ENCODE data around the gene SSPN. TPM values are rescaled to one million over a fixed set of nuclear protein-coding genes. Genes with fewer than 3 reads are reported as not detected.

SSPN gene
- polyA plus RNA-seq, 1 experiment, result 21.6 TPM

DNA sequence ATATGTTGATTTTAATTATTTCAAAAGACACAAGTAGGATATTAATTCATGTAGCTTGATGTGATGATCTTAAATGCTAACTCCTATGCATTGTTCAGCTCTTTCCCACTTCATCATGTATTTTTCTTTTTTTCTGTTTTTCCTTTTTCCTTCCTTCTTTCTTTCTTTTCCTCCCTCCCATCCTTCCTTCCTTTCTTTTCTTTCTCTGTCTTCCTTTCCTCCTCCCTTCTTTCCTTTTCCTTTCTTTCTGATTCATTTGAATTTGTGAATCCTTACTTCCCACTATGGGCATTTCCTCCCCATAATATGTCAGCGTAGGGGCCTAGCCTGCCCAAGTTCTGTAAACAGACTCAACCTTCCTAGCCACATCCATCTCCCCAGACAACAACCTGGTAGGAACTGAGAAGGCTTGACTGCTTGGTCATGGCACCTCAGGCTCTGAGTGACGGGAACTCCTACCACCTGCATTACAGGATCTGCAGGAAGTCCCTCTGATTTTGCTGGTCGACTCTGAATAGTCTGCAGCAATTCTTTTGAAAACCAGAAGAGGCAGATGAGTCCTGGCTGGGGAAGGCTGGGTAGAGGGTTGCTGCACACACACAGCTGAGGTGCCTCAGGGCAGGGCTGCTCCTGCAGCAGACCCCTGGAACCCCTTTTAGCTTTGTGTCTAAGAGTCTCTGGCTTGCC lies 37.2 kb upstream of the SSPN start:
- DNase-seq (ENCODE audit: low read depth, low spot score), result no peak
- POLR2A ChIA-PET, result no interaction called here
- TF ChIP-seq, protein P1, sequence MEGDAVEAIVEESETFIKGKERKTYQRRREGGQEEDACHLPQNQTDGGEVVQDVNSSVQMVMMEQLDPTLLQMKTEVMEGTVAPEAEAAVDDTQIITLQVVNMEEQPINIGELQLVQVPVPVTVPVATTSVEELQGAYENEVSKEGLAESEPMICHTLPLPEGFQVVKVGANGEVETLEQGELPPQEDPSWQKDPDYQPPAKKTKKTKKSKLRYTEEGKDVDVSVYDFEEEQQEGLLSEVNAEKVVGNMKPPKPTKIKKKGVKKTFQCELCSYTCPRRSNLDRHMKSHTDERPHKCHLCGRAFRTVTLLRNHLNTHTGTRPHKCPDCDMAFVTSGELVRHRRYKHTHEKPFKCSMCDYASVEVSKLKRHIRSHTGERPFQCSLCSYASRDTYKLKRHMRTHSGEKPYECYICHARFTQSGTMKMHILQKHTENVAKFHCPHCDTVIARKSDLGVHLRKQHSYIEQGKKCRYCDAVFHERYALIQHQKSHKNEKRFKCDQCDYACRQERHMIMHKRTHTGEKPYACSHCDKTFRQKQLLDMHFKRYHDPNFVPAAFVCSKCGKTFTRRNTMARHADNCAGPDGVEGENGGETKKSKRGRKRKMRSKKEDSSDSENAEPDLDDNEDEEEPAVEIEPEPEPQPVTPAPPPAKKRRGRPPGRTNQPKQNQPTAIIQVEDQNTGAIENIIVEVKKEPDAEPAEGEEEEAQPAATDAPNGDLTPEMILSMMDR (IDR thresholded peaks at IDR 0.05; ENCODE audit: low read depth, low read length), result no peak

DNA sequence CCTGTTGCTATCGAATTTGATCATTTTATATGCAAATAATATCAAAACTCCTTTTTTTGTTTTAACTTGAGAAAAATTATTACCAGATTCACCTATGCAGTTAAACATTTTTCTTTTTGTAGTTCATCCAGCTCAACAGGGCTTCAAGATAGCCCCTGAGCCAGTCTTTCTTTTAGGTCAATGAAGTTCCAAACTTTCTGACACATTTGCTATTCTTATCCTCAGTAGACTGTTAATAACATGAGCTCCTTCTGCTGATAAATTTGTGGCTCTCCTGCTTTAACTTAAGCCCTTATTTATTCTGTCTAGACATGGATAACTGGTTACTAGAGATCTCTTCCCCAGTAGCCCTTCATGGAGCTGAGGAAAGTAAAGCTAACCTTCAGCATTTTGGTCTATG lies 33.2 kb upstream of the SSPN start:
- Histone ChIP-seq H3K27ac (ENCODE audit: low read depth, low read length) (no peak overlapping the region), H3K9me3 (ENCODE audit: control insufficient read depth, insufficient read depth, low read length) (no peaks in the 10 kb centered on the region), H3K4me3 (ENCODE audit: low read depth, low read length) (no peak overlapping the region), H3K27me3 (ENCODE audit: control insufficient read depth, insufficient read depth, low read length) (no peaks in the 10 kb centered on the region)
- CTCF ChIA-PET, result no interaction called here
- DNase-seq (ENCODE audit: low read depth, low spot score), result no peak
- TF ChIP-seq, protein P1 (IDR thresholded peaks at IDR 0.05; ENCODE audit: low read depth, low read length), result no peak
- POLR2A ChIA-PET, result no interaction called here

More for the DNA sequence above, 37.2 kb upstream of the SSPN start:
- no peak overlapping the region for H3K4me3 ChIP-seq (ENCODE audit: low read depth, low read length)
- no peaks in the 10 kb centered on the region for H3K9me3 ChIP-seq (ENCODE audit: control insufficient read depth, insufficient read depth, low read length)
- H3K27ac ChIP-seq (ENCODE audit: low read depth, low read length), result no peak overlapping the region
- CTCF ChIA-PET, result no interaction called here
- no peaks in the 10 kb centered on the region for H3K27me3 ChIP-seq (ENCODE audit: control insufficient read depth, insufficient read depth, low read length)

DNA sequence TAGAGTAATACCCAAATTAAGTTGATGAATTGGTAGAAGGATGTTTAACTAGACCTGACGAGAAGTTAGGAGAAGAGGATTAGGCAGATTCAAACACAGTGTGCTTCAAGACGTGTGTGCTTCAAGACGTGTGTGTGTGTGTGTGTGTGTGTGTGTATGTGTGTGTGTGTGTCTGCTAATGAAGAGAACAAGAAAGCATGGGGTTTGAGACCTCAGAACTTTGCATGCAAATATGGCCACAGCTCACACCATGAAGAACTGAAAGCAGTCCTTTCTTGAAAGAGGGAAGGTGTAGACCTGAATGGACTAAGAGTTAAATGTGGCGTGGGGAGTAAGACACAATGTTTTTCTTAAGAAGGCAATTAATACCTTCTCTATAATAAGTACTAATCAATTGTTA lies 32.5 kb upstream of the SSPN start:
- CTCF ChIA-PET, result no interaction called here

DNA sequence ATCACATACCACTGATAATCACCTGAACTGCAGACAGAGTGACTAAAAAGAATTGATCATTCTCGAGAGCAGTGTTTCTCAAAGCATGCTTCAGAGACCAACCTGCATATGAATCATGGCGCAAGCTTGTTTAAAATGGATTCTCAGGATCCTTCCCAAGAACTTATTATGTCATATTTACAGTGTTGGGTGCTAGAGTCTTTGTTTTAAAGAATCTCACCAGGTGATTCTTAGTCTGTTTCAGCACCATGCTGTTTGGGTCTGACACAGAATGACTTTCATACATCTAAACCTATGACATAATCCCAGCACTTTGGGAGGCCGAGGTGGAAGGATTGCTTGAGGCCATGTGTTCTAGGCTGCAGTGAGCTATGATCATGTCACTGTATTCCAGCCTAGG lies 31.3 kb upstream of the SSPN start:
- H3K9me3 ChIP-seq (ENCODE audit: control insufficient read depth, insufficient read depth, low read length), result no peaks in the 10 kb centered on the region
- H3K4me3 ChIP-seq (ENCODE audit: low read depth, low read length), result no peak overlapping the region
- CTCF ChIA-PET, result interaction anchor here (1.0 kb wide), 1 partner anchor 10 kb away, joined by 3 read pairs; no protein-coding TSS in a partner anchor
- H3K27me3 ChIP-seq (ENCODE audit: control insufficient read depth, insufficient read depth, low read length), result no peaks in the 10 kb centered on the region
- POLR2A ChIA-PET, result no interaction called here
- DNase-seq (ENCODE audit: low read depth, low spot score), result no peak
- TF ChIP-seq, protein P1 (IDR thresholded peaks at IDR 0.05; ENCODE audit: low read depth, low read length), result no peak
- no peak overlapping the region for H3K27ac ChIP-seq (ENCODE audit: low read depth, low read length)

More for the DNA sequence above, 32.5 kb upstream of the SSPN start:
- no peak for DNase-seq (ENCODE audit: low read depth, low spot score)
- no peaks in the 10 kb centered on the region for H3K9me3 ChIP-seq (ENCODE audit: control insufficient read depth, insufficient read depth, low read length)
- H3K27me3 ChIP-seq (ENCODE audit: control insufficient read depth, insufficient read depth, low read length), result no peaks in the 10 kb centered on the region
- TF ChIP-seq, protein P1 (IDR thresholded peaks at IDR 0.05; ENCODE audit: low read depth, low read length), result no peak
- H3K27ac ChIP-seq (ENCODE audit: low read depth, low read length), result no peak overlapping the region
- H3K4me3 ChIP-seq (ENCODE audit: low read depth, low read length), result no peak overlapping the region
- POLR2A ChIA-PET, result no interaction called here

DNA sequence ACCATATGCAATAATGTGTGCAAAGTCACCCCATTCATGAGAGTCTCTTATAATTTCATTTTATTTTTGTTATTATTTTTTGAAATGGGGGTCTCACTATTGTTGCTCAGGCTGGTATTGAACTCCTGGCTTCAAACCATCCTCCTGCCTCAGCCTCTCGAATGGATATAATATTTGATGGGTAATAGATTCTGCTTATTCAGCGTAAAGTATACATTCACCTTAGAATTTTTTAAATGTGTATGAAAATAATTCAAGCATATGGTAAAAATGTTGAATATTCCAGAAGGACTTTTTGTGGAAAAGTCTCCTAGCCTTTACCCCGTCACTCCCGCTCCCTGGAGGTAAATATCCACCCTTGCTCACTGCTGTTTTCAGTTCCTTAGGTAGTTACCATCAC lies 23.4 kb upstream of the SSPN start:
- no peaks in the 10 kb centered on the region for H3K27me3 ChIP-seq (ENCODE audit: control insufficient read depth, insufficient read depth, low read length)
- ChIA-PET POLR2A (no interaction called here), CTCF (no interaction called here)
- TF ChIP-seq, protein P1 (IDR thresholded peaks at IDR 0.05; ENCODE audit: low read depth, low read length), result no peak
- no peak for DNase-seq (ENCODE audit: low read depth, low spot score)
- H3K27ac ChIP-seq (ENCODE audit: low read depth, low read length), result no peak overlapping the region
- no peaks in the 10 kb centered on the region for H3K9me3 ChIP-seq (ENCODE audit: control insufficient read depth, insufficient read depth, low read length)
- no peak overlapping the region for H3K4me3 ChIP-seq (ENCODE audit: low read depth, low read length)
